Skeletal muscle satellite cell (primary cell): ENCODE results near the gene TCF19. TPM values are rescaled to one million over a fixed set of nuclear protein-coding genes. Genes with fewer than 3 reads are reported as not detected.

Experiments
- H3K27me3 ChIP-seq: 2 replicates; pipeline ENCODE4 v1.7.0; 2013; ENCODE audit warnings: low read length; ENCODE audit not compliant: control insufficient read depth, insufficient read depth
- H3K36me3 ChIP-seq: 2 replicates; pipeline ENCODE4 v1.7.0; 2013; ENCODE audit warnings: mild to moderate bottlenecking, control low read depth, low read length; ENCODE audit not compliant: insufficient read depth
- H3K4me1 ChIP-seq: 2 replicates; pipeline ENCODE4 v1.7.0; 2013; ENCODE audit warnings: low read length; ENCODE audit not compliant: control insufficient read depth, insufficient read depth
- H3K4me2 ChIP-seq: 2 replicates; pipeline ENCODE4 v1.7.0; 2013; ENCODE audit warnings: mild to moderate bottlenecking, low read length
- H3K4me3 ChIP-seq: 2 replicates; pipeline ENCODE4 v1.7.0; 2013; ENCODE audit warnings: low read length
- H3K9ac ChIP-seq: 2 replicates; pipeline ENCODE4 v1.7.0; 2013; ENCODE audit warnings: mild to moderate bottlenecking, low read depth, low read length, moderate library complexity
- H3K9me3 ChIP-seq: replicated peaks from 2 replicates; pipeline ENCODE4 v1.7.0; 2013; ENCODE audit warnings: mild to moderate bottlenecking, control low read depth, low read length
- small RNA-seq: library from RNA; depleted of rRNA; stranded (forward); fragments of <200 nt; gene quantifications from one replicate; pipeline ENCODE3, GENCODE V24; 2012

Gene TCF19

DNA sequence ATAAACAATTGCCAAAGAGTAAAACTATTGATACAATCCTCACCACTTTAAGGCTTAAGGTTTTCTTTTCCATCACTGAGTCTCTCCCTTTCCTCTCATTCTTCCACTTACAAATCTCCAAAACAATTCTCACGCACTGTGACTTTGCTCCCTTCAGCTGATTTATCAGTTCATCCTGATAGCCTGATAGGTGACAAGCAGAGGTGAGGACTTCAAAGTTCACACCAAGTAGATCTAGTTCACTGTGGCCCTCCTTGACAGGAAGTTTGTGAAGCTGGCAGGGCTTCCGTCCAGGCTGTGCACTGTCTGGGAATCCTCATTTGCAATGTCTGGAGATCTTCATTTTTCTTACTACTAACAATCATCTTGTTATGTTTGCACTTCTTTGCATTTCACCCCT, 47.2 kb downstream of the TCF19 start:
- no peaks in the 10 kb centered on the region for H3K9me3 ChIP-seq
- peaks cover 17% of the 10 kb centered on the region for H3K4me1 ChIP-seq
- no peak overlapping the region for H3K4me3 ChIP-seq
- no peaks in the 10 kb centered on the region for H3K27me3 ChIP-seq
- H3K9ac ChIP-seq, result no peak overlapping the region
- no peaks in the 10 kb centered on the region for H3K36me3 ChIP-seq
- H3K4me2 ChIP-seq, result no peak overlapping the region

- Histone ChIP-seq H3K36me3 (no peaks in the 10 kb centered on the region), H3K4me3 (no peak overlapping the region), H3K9me3 (no peaks in the 10 kb centered on the region)
These were observed 50.1 kb downstream of the TCF19 start for GRCh38 chr6:31208506-31208905.

DNA sequence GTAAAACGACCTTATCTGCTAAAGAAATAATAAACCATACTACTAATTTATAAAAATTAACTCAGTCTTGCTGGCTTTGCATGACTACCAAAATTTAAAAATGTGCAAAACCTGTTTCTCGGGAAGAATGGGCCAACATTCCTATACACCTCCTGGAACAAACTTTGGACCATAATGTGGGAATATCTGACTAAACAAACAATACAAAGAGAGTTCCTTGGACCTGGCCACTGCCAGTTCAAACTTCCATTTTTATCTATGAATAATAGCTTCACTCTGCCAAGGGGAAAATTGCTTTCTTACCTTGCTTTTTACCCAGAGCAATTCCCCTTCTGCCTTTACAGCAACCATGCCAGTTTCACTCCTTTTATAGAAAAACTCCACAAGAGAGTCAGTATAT, 50.7 kb downstream of the TCF19 start:
- H3K36me3 ChIP-seq, result no peaks in the 10 kb centered on the region
- H3K4me1 ChIP-seq, result peaks cover 4% of the 10 kb centered on the region
- no peak overlapping the region for H3K9ac ChIP-seq
- no peak overlapping the region for H3K4me3 ChIP-seq
- no peaks in the 10 kb centered on the region for H3K9me3 ChIP-seq
- no peak overlapping the region for H3K4me2 ChIP-seq
- H3K27me3 ChIP-seq, result peaks cover 10% of the 10 kb centered on the region

More at GRCh38 chr6:31208506-31208905, 50.1 kb downstream of the TCF19 start:
- Histone ChIP-seq H3K27me3 (peaks cover 10% of the 10 kb centered on the region), H3K9ac (no peak overlapping the region), H3K4me1 (peaks cover 6% of the 10 kb centered on the region), H3K4me2 (no peak overlapping the region)

- H3K4me3 ChIP-seq, result no peak overlapping the region
- H3K27me3 ChIP-seq, result peaks cover 10% of the 10 kb centered on the region
- no peak overlapping the region for H3K4me2 ChIP-seq
- no peak overlapping the region for H3K9ac ChIP-seq
- no peaks in the 10 kb centered on the region for H3K9me3 ChIP-seq
- no peaks in the 10 kb centered on the region for H3K36me3 ChIP-seq
- H3K4me1 ChIP-seq, result no peaks in the 10 kb centered on the region
These were observed 51.7 kb downstream of the TCF19 start for GRCh38 chr6:31210123-31210522.

GRCh38 chr6:31210741-31211532, 52.5 kb downstream of the TCF19 start:
- H3K27me3 ChIP-seq, result peaks cover 10% of the 10 kb centered on the region
- no peak overlapping the region for H3K4me2 ChIP-seq
- no peak overlapping the region for H3K9ac ChIP-seq
- H3K4me3 ChIP-seq, result no peak overlapping the region
- H3K9me3 ChIP-seq, result no peaks in the 10 kb centered on the region
- H3K36me3 ChIP-seq, result no peaks in the 10 kb centered on the region
- no peaks in the 10 kb centered on the region for H3K4me1 ChIP-seq

Small RNAs within 50 kb of the gene (small RNA-seq; reads per million reads assigned to genes)
- gene POLR2LP1, result not detected
